ENCODE data around the gene CENPP. TPM values are rescaled to one million over a fixed set of nuclear protein-coding genes. Genes with fewer than 3 reads are reported as not detected.

Gene CENPP
- total RNA-seq, 1 donor from 2014 or later = 9.3 TPM

- Histone ChIP-seq H3K9me3 (no peaks in the 10 kb centered on the region), H3K27me3 (no peaks in the 10 kb centered on the region), H3K4me1 (no peaks in the 10 kb centered on the region), H3K36me3 (no peaks in the 10 kb centered on the region), H3K4me3 (no peak overlapping the region), H3K27ac (no peak overlapping the region)
- intact Hi-C loops (cut with DNase I) = no loop called here
- no peak for DNase-seq (ENCODE audit: extremely low spot score in 2 of 2)
- TF ChIP-seq POLR2A (IDR thresholded peaks at IDR 0.05) (no peak), POLR2AphosphoS5 (IDR thresholded peaks at IDR 0.05; ENCODE audit: insufficient read depth in 1 of 2, low read depth in 1 of 2) (no peak)
- TF ChIP-seq, protein P1, sequence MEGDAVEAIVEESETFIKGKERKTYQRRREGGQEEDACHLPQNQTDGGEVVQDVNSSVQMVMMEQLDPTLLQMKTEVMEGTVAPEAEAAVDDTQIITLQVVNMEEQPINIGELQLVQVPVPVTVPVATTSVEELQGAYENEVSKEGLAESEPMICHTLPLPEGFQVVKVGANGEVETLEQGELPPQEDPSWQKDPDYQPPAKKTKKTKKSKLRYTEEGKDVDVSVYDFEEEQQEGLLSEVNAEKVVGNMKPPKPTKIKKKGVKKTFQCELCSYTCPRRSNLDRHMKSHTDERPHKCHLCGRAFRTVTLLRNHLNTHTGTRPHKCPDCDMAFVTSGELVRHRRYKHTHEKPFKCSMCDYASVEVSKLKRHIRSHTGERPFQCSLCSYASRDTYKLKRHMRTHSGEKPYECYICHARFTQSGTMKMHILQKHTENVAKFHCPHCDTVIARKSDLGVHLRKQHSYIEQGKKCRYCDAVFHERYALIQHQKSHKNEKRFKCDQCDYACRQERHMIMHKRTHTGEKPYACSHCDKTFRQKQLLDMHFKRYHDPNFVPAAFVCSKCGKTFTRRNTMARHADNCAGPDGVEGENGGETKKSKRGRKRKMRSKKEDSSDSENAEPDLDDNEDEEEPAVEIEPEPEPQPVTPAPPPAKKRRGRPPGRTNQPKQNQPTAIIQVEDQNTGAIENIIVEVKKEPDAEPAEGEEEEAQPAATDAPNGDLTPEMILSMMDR (IDR thresholded peaks at IDR 0.05) = no peak
Observed at GRCh38 chr9:92332577-92333281, 7.0 kb downstream of the CENPP start.

DNA sequence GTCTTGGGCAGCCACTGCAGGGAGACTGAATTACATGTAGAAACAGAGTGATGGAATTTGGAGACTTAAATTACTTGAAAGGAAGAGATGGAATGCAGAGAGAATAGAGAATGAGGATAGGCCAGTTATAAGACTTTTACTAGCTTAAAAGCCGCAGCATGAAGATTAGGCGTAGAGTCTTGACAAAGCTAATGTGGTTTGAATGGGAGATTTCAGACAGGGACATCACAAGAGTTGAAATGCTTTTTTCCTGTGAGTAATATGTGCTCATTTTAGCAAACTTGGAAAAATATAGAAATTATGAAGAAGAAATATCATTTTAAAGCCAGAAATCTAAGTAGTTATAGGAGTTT is 7.5 kb downstream of the CENPP start:
- no peaks in the 10 kb centered on the region for H3K4me1 ChIP-seq
- no peaks in the 10 kb centered on the region for H3K9me3 ChIP-seq
- no peaks in the 10 kb centered on the region for H3K27me3 ChIP-seq
- TF ChIP-seq POLR2AphosphoS5 (IDR thresholded peaks at IDR 0.05; ENCODE audit: insufficient read depth in 1 of 2, low read depth in 1 of 2) (no peak), POLR2A (IDR thresholded peaks at IDR 0.05) (no peak)
- TF ChIP-seq, protein P1 (IDR thresholded peaks at IDR 0.05) = no peak
- no peaks in the 10 kb centered on the region for H3K36me3 ChIP-seq
- no peak overlapping the region for H3K27ac ChIP-seq
- no peak for DNase-seq (ENCODE audit: extremely low spot score in 2 of 2)
- intact Hi-C loops (cut with DNase I) = no loop called here
- no peak overlapping the region for H3K4me3 ChIP-seq

DNA sequence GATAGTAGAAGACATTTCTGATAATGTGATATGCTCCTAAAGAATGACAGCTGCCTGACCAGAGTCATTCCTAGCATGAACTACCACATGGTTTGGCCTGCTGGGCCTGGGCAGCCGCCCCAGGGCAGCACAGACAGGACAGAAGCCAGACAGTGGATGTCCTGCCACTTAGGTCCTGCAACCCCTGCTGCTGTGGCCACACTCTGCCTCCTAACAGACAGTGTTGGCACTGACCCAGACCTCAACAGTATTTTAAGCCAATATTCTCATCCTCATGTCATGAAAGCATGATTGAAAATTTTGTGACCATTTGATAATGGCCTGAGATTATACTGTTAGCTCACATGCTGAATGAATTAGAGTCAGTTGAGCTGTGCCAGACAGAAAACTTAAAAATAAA is 15.8 kb downstream of the CENPP start:
- H3K36me3 ChIP-seq = no peaks in the 10 kb centered on the region
- intact Hi-C loops (cut with DNase I) = loop anchor here (5.0 kb wide), 1 partner anchor 291 kb away; no protein-coding TSS in a partner anchor
- H3K4me1 ChIP-seq = no peaks in the 10 kb centered on the region
- TF ChIP-seq, protein P1 (IDR thresholded peaks at IDR 0.05) = no peak
- no peak for TF ChIP-seq POLR2AphosphoS5 (IDR thresholded peaks at IDR 0.05; ENCODE audit: insufficient read depth in 1 of 2, low read depth in 1 of 2)
- TF ChIP-seq POLR2A (IDR thresholded peaks at IDR 0.05) = no peak
- no peaks in the 10 kb centered on the region for H3K9me3 ChIP-seq
- no peaks in the 10 kb centered on the region for H3K27me3 ChIP-seq
- peak overlapping the region; percentile 63 for H3K27ac ChIP-seq
- no peak for DNase-seq (ENCODE audit: extremely low spot score in 2 of 2)
- H3K4me3 ChIP-seq = no peak overlapping the region

DNA sequence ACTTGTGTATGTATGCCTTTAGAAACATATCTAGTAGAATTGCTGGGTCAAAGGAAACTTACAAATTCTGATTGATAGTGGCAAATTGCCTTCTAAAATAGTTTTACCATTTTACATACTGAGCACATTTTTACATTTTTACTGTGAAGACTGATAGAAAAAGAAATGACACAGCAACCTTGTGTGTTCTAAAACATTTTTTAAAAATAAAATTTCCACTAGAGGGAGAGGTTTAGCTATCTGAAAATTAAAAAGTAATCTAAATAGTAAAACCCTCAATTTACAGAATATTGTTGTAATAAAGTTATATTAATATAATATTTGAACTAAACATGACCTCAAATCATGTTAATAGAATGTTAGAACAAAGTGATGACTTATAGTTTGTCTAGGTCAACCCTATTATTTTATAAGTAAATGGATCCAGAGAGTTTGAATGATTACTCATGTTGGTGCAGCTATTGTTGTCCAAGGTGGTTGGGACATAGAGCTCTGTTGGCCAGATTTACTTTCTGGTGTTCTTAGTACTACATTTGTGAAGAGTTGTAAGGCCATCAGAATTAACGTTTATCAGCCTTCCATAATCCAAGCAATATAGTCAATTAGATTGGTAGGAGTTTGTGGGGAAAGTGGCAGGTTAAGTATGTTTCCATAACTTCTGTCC is 17.2 kb downstream of the CENPP start:
- DNase-seq (ENCODE audit: extremely low spot score in 2 of 2) = no peak
- intact Hi-C loops (cut with DNase I) = loop anchor here (5.0 kb wide), 1 partner anchor 289 kb away; no protein-coding TSS in a partner anchor
- Histone ChIP-seq H3K4me3 (no peak overlapping the region), H3K27ac (peak overlapping the region; percentile 63), H3K36me3 (no peaks in the 10 kb centered on the region), H3K4me1 (no peaks in the 10 kb centered on the region), H3K9me3 (no peaks in the 10 kb centered on the region), H3K27me3 (no peaks in the 10 kb centered on the region)
- TF ChIP-seq, protein P1 (IDR thresholded peaks at IDR 0.05) = peak in 2 of 3 experiments; percentile 40 to 47
- no peak for TF ChIP-seq POLR2AphosphoS5 (IDR thresholded peaks at IDR 0.05; ENCODE audit: insufficient read depth in 1 of 2, low read depth in 1 of 2)

- intact Hi-C loops (cut with DNase I) = loop anchor here (5.0 kb wide), 1 partner anchor 87 kb away; no protein-coding TSS in a partner anchor
- DNase-seq (ENCODE audit: extremely low spot score in 2 of 2) = no peak
- H3K27me3 ChIP-seq = no peaks in the 10 kb centered on the region
Observed at GRCh38 chr9:92345582-92345981, 19.8 kb downstream of the CENPP start.

More at GRCh38 chr9:92345582-92345981, 19.8 kb downstream of the CENPP start:
- Histone ChIP-seq H3K27ac (no peak overlapping the region), H3K9me3 (no peaks in the 10 kb centered on the region), H3K4me1 (peaks cover 1% of the 10 kb centered on the region), H3K4me3 (no peak overlapping the region), H3K36me3 (no peaks in the 10 kb centered on the region)
- TF ChIP-seq POLR2A (IDR thresholded peaks at IDR 0.05) (no peak), POLR2AphosphoS5 (IDR thresholded peaks at IDR 0.05; ENCODE audit: insufficient read depth in 1 of 2, low read depth in 1 of 2) (no peak)
- TF ChIP-seq, protein P1 (IDR thresholded peaks at IDR 0.05) = no peak

Measured in vagina (tissue), 2 donors.